Loucy (cell line): ENCODE data around the gene RSPRY1.

Source experiments
- CTCF ChIP-seq: fragments of 200-600 bp; sonication (generic); conservative IDR thresholded peaks from 2 replicates; pipeline ENCODE4 v1.5.1; 2014; ENCODE audit warnings: mild to moderate bottlenecking, antibody characterized with exemption, low read length
- EZH2phosphoT487 ChIP-seq: fragments of 200-600 bp; IDR thresholded peaks from 2 replicates; pipeline ENCODE4 v1.6.1; 2018; ENCODE audit warnings: antibody characterized with exemption, mild to moderate bottlenecking, moderate library complexity, borderline replicate concordance

- TF ChIP-seq CTCF (no peak), EZH2phosphoT487 (no peak)
Observed at GRCh38 chr16:57145046-57146021, 40.8 kb upstream of the RSPRY1 start.
